HEK293T (cell line): Measurements from ENCODE around the gene NEK8.

Source experiments
- BHLHE40 ChIP-seq: fragments of 450-650 bp; IDR thresholded peaks from 2 replicates; pipeline ENCODE4 v1.6.1; 2016; ENCODE audit warnings: mild to moderate bottlenecking, moderate library complexity, borderline replicate concordance
- ELF4 ChIP-seq: fragments of 450-650 bp; IDR thresholded peaks from 2 replicates; pipeline ENCODE4 v1.6.1; 2017; ENCODE audit warnings: antibody characterized with exemption
- FOXA1 ChIP-seq: fragments of 450-650 bp; IDR thresholded peaks from 2 replicates; pipeline ENCODE4 v1.6.1; 2016; ENCODE audit warnings: mild to moderate bottlenecking
- FOXK2 ChIP-seq: fragments of 450-650 bp; IDR thresholded peaks from 2 replicates; pipeline ENCODE4 v1.6.1; 2016; ENCODE audit warnings: mild to moderate bottlenecking
- FOXM1 ChIP-seq: fragments of 450-650 bp; IDR thresholded peaks from 2 replicates; pipeline ENCODE4 v1.6.1; 2017; ENCODE audit warnings: mild to moderate bottlenecking, borderline replicate concordance
- SP1 ChIP-seq: fragments of 450-650 bp; IDR thresholded peaks from 2 replicates; pipeline ENCODE4 v1.6.1; 2017
- TARDBP ChIP-seq: fragments of 450-650 bp; IDR thresholded peaks from 2 replicates; pipeline ENCODE4 v1.6.1; 2016

DNA sequence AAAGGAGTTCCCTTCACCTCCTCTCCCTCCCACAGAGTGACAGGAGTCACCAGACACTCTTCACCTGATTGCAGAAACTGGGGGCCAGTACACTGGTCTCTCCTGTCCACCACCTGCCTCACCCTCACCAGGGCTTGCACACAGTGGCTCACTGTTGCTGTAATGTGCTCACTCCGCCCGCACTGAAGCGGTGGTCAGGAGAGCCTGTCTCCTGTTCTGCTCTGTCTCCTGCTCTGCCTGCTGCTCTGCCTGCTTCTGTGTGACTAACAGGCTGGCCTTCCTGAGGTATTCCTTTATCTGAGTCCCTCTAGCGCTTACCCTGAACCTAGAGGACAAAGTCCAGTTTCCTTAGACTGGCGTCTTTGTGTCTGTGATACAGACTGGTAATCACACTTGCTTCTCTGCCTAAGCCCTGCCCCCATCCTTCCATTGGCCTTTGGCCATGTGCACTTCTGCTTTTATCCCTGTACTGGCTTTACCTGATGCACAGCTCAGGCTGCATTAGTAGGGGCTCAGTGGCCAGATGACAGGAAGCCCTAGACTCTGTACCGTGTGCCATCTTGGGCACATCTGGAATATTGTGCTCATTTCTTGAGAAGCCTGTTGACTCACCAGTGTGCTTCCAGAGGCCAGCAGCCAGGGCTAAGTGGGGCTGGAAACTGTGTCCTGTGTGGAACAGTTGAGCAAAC, 30.2 kb upstream of the NEK8 start:
- TF ChIP-seq FOXM1 (no peak), FOXK2 (no peak), BHLHE40 (no peak), FOXA1 (no peak), SP1 (no peak), TARDBP (no peak), ELF4 (no peak)
